Memory B cell (primary cell): ENCODE results near the gene MED7.
A peak's percentile ranks its signal among the peaks of the same experiment; 100 is the strongest.

Experiments used
- ATAC-seq: fragments of 150-1000 bp; cut with Tn5 transposase; 2 replicates; pipeline ENCODE4 v1.10.0; 2021; ENCODE audit warnings: low read depth, mild to moderate bottlenecking, moderate library complexity
- DNase-seq, 2 donors: peaks; one replicate each; pipeline ENCODE4 v3.0.0; 2022; ENCODE audit warnings: low spot score in 2 of 2
- H3K27ac Mint-ChIP-seq: one replicate; pipeline ENCODE4 v1.8.0; 2022; ENCODE audit warnings: mild to moderate bottlenecking, moderate library complexity, mixed read lengths
- H3K27me3 Mint-ChIP-seq: one replicate; pipeline ENCODE4 v1.8.0; 2022; ENCODE audit warnings: mixed read lengths
- H3K36me3 Mint-ChIP-seq: one replicate; pipeline ENCODE4 v1.8.0; 2022; ENCODE audit warnings: mild to moderate bottlenecking, mixed read lengths
- H3K4me1 Mint-ChIP-seq: one replicate; pipeline ENCODE4 v1.8.0; 2022; ENCODE audit warnings: mixed read lengths
- H3K4me3 Mint-ChIP-seq: one replicate; pipeline ENCODE4 v1.8.0; 2022; ENCODE audit warnings: mild to moderate bottlenecking, moderate library complexity, mixed read lengths
- H3K9me3 Mint-ChIP-seq: one replicate; pipeline ENCODE4 v1.8.0; 2022; ENCODE audit warnings: mixed read lengths

MED7 gene

DNA sequence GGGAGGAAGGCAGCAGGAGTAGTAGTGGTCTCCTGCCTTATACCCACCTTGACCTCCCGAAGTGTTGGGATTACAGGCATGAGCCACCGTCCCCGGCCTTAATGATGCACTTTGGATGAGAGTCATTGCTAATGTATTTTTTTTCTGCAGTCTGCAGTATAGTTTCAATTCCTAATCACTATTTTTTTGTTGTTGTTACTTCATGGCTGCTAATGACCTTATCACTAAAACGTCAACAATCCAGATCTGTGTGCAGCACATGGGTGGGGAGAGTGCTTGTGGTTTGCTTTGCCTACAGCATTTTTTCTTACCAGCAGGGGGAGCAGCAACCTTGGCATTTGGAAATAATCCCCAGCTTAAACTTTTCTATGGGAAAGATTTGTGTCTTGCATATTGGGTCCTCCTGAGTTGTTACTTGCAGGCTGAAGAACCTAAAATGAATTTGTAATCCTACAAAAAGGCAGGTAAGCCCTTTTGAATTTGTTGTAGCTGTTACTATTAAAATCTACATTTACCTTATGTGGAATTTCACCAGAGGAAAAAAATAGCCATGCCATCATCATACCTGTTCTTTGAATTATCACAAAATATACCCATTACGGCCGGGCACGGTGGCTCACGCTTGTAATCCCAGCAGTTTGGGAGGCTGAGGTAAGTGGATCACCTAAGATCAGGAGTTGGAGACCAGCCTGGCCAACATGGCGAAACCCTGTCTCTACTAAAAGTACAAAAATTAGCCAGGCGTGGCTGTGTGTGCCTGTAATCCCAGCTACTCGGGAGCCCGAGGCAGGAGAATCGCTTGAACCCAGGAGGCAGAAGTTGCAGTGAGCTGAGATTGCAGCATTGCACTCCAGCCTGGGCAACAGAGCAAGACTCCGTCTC lies 6.3 kb upstream of the MED7 start:
- Mint-ChIP-seq H3K9me3 (no peaks in the 10 kb centered on the region), H3K4me1 (peaks cover 6% of the 10 kb centered on the region), H3K36me3 (no peaks in the 10 kb centered on the region), H3K27ac (no peak overlapping the region), H3K4me3 (no peak overlapping the region), H3K27me3 (no peaks in the 10 kb centered on the region)
- DNase-seq, result peak; percentile 74 to 75
- peak; percentile 88 for ATAC-seq

DNA sequence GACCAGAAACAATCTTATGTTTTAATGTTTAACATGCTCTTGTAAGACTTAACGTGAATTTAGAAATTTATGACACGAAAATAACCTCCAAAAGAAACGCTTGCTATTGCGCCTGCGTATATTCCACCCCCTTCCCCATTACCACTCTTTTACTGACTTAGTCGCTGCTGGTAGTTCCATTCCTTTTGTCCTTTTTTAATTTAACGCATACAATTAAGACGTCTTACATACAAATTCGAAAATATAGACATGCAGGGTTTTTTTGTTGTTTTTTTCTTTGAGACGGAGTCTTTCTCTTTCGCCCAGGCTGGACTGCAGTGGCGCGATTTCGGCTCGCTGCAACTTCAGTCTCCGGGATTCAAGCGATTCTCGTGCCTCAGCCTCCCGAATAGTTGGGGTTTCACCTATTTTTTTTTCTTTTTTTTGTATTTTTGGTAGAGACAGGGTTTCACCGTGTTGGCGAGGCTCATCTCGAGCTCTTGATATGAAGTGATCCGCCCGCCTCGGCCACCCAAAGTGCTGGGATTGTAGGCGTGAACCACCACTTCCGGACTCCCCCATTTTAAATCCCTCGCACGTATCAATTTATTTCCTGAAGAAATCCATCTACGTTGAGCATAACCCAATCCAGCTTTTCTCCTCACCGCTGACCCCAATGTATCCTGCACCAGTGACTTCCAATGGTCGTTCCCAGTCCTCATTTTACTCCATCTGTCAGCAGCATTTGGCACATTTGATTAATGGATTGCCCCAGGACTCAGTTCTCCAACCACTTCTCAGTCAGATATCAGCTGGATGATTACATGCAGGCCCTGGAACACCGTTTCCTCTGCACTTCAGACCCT lies 684 bp upstream of the MED7 start:
- H3K27ac Mint-ChIP-seq, result peak overlapping the region; percentile 95
- peaks cover 14% of the 10 kb centered on the region for H3K36me3 Mint-ChIP-seq
- DNase-seq, result peak in 1 of 2 donors; percentile 35
- no peaks in the 10 kb centered on the region for H3K27me3 Mint-ChIP-seq
- no peaks in the 10 kb centered on the region for H3K9me3 Mint-ChIP-seq
- peak; percentile 48 for ATAC-seq
- H3K4me1 Mint-ChIP-seq, result peaks cover 21% of the 10 kb centered on the region
- peak overlapping the region; percentile 96 for H3K4me3 Mint-ChIP-seq

DNA sequence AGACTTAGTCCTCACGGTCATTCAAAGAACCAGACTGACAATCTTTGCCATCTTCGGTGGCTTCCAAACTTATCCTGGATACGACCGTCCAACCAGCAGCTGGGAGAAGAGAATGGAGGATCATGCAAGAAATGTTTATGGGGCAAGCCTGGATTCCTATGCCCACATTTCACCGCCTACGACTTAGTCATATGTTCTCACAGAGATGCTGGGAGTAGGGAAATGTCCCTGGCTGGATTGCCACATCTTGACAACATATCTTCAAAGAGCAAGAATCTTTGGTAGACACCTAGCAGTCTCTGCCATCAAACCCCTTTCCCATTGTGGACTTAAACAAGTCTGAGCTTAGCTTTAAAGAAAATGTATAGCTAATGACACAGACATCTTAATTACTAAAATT lies 5.0 kb downstream of the MED7 start:
- DNase-seq (no peak), ATAC-seq (no peak)
- peaks cover 15% of the 10 kb centered on the region for H3K36me3 Mint-ChIP-seq
- no peak overlapping the region for H3K27ac Mint-ChIP-seq
- no peaks in the 10 kb centered on the region for H3K27me3 Mint-ChIP-seq
- no peak overlapping the region for H3K4me3 Mint-ChIP-seq
- no peaks in the 10 kb centered on the region for H3K9me3 Mint-ChIP-seq
- H3K4me1 Mint-ChIP-seq, result peaks cover 24% of the 10 kb centered on the region

DNA sequence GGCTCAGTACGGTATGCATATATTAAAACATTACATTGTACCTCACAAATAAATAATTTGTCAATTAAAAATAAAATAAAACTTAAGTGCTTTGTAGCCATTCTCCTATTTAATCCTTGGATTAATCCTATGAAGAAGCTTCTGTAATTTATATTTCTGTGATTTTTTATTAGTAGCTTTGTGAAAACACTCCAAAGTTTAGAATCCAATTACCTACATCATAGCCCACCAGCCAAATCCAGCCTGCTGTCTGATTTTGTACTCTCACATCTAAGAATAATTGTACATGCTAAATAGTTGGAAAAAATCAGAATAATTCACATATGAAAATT lies 10.4 kb downstream of the MED7 start:
- no peaks in the 10 kb centered on the region for H3K9me3 Mint-ChIP-seq
- H3K36me3 Mint-ChIP-seq, result peaks cover 2% of the 10 kb centered on the region
- H3K27me3 Mint-ChIP-seq, result no peaks in the 10 kb centered on the region
- H3K27ac Mint-ChIP-seq, result no peak overlapping the region
- DNase-seq (no peak), ATAC-seq (no peak)
- H3K4me1 Mint-ChIP-seq, result peaks cover 9% of the 10 kb centered on the region
- no peak overlapping the region for H3K4me3 Mint-ChIP-seq

DNA sequence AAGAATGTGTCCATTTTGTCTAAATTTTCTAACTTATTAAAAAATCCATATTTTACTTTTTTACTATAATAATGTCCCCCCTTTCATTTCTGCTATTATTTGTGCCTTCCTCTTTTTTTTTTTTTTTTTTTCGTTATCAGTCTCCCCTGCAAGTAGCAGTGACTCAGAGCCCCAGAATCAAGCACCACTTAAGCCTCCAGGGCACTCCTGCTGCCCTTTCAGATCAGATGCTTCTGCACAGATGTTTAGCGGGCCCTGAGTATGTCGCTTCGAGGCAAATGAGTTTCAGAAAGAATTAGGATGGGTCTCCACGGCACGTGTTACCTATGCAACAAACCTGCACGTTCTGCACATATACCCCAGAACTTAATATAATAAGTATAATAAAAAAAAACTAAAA lies 11.7 kb downstream of the MED7 start:
- Mint-ChIP-seq H3K4me3 (no peak overlapping the region), H3K4me1 (peaks cover 6% of the 10 kb centered on the region), H3K27ac (no peak overlapping the region), H3K27me3 (no peaks in the 10 kb centered on the region), H3K36me3 (peaks cover 2% of the 10 kb centered on the region), H3K9me3 (no peaks in the 10 kb centered on the region)
- no peak for DNase-seq
- peak; percentile 58 for ATAC-seq

DNA sequence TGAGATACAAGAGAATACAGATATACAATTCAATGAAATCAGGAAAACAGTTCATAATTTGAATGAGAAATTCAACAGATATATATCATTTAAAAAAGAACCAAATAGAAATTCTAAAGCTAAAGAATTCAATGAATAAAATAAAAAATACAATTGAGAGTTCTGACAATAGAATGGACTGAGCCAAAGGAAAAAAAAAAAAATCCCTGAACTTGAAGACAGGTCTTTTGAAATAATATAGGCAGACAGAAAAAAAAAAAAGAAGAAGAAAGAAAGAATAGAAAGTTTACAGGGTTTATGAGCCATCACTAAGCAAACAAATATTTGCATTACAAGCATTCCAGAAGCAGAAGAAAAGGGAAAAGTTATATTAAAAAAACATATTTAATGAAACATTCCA lies 21.0 kb downstream of the MED7 start:
- peaks cover 14% of the 10 kb centered on the region for H3K36me3 Mint-ChIP-seq
- DNase-seq, result no peak
- no peaks in the 10 kb centered on the region for H3K27me3 Mint-ChIP-seq
- peaks cover under 1% of the 10 kb centered on the region for H3K4me1 Mint-ChIP-seq
- peaks cover 9% of the 10 kb centered on the region for H3K9me3 Mint-ChIP-seq
- H3K27ac Mint-ChIP-seq, result no peak overlapping the region
- ATAC-seq, result no peak
- no peak overlapping the region for H3K4me3 Mint-ChIP-seq

DNA sequence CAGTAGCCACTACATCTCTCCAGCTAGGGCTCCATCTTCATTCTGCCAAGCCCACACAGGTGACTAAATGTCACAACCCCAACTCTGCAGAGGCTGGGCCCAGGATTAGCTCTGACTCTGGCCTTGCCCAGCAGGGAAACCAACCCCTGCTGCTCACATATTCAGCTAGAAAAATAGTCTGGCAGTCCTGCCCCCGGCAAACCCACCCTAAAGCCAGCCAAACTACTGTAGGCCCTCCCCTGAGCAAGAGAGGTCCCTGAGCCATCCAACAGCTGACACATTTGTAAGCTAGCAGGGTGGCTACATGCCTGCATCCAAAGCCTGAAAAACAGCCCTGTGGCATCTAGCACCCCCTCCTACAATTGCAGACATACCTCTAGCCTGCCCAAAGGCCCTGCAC lies 22.6 kb downstream of the MED7 start:
- H3K9me3 Mint-ChIP-seq, result peaks cover 9% of the 10 kb centered on the region
- H3K27me3 Mint-ChIP-seq, result no peaks in the 10 kb centered on the region
- H3K27ac Mint-ChIP-seq, result no peak overlapping the region
- ATAC-seq (no peak), DNase-seq (no peak)
- peaks cover 3% of the 10 kb centered on the region for H3K4me1 Mint-ChIP-seq
- H3K36me3 Mint-ChIP-seq, result peaks cover 14% of the 10 kb centered on the region
- no peak overlapping the region for H3K4me3 Mint-ChIP-seq

DNA sequence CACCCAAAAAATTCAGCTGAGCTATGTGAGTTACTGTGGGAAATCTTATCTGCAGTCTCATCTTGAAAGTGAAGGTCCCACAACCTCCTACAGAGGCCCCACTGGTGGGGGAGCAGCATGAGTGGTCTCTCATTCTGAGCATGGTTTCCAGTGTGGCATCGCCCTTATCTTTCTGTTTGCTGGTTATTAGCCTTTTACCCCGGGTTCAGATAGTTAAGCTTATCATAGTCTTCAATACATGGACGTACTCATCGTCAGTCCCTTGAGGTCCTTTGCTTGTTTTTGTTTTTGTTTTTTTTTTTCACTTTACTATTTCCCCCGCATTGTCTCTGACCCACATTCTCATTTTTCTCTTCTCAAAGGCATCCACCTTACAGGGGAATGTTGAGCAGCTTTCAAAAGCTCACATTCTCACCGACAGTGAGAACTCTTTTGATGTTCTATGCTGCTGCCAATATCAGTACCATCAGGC lies 26.1 kb downstream of the MED7 start:
- Mint-ChIP-seq H3K27me3 (no peaks in the 10 kb centered on the region), H3K27ac (no peak overlapping the region), H3K9me3 (peaks cover 4% of the 10 kb centered on the region), H3K4me1 (peaks cover 3% of the 10 kb centered on the region), H3K36me3 (peaks cover 4% of the 10 kb centered on the region), H3K4me3 (no peak overlapping the region)
- no peak for ATAC-seq
- DNase-seq, result no peak

DNA sequence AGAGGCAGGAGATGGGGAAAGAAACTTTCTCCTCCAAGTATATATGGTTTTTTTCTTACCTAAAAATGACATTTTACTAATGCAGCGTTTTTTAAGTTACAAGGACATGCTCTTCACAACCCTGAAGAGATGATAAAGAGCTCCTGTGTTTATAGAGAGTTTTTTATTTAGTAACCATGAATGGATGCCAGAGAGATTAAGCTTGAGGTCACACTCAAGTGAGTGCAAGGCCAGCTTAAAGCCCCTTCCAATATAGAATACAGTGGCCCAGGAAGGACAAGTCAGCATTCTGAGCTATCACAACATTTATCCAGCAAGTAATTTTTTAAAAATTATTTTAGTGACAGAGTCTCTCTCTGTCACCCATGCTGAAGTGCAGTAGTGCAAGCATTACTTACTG lies 27.2 kb downstream of the MED7 start:
- Mint-ChIP-seq H3K4me1 (peaks cover 3% of the 10 kb centered on the region), H3K9me3 (no peaks in the 10 kb centered on the region), H3K27me3 (no peaks in the 10 kb centered on the region), H3K4me3 (no peak overlapping the region), H3K27ac (no peak overlapping the region), H3K36me3 (peaks cover 1% of the 10 kb centered on the region)
- ATAC-seq (no peak), DNase-seq (no peak)

DNA sequence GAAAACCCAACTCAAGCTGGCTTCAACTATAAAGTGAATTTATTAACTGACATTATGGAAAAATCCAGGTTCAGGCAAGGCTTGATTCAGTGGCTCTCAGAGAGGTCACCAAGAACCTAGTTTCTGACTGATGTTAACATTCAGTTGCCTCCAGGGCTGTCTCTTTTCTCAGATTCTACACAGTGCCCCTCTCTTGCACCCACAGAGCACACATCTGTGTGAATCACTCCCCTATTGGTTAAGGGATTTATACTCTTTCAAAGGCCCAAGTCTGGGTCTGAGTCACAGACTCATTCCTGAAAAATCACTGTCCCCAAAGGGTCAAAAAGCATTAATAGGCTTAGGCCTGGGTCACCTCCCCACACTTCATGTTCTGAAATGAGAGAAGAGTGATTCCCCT lies 27.7 kb downstream of the MED7 start:
- Mint-ChIP-seq H3K36me3 (peaks cover 1% of the 10 kb centered on the region), H3K9me3 (no peaks in the 10 kb centered on the region), H3K4me3 (no peak overlapping the region), H3K27me3 (no peaks in the 10 kb centered on the region), H3K27ac (no peak overlapping the region), H3K4me1 (peaks cover 3% of the 10 kb centered on the region)
- DNase-seq, result no peak
- no peak for ATAC-seq

DNA sequence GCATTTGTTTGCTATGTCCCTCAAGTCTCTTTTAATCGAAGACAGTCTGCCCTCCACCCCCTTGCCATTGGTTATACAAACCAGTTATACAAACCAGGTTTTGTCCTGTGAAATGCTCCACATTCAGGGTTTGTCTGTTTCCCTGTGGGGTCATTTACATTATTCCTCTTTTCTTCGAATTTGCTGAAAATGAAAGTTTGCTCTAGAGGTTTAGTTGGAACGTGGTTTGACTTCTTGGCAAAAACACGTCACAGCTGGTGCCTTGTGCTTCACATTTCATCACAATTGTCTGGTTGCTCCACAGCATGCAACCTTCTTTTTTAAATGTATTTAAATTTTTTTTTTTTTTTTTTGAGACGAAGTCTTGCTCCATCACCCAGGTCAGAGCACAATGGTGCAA lies 29.7 kb downstream of the MED7 start:
- no peaks in the 10 kb centered on the region for H3K36me3 Mint-ChIP-seq
- no peak for ATAC-seq
- H3K4me3 Mint-ChIP-seq, result no peak overlapping the region
- DNase-seq, result no peak
- no peaks in the 10 kb centered on the region for H3K27me3 Mint-ChIP-seq
- peaks cover 18% of the 10 kb centered on the region for H3K4me1 Mint-ChIP-seq
- H3K9me3 Mint-ChIP-seq, result no peaks in the 10 kb centered on the region
- no peak overlapping the region for H3K27ac Mint-ChIP-seq

DNA sequence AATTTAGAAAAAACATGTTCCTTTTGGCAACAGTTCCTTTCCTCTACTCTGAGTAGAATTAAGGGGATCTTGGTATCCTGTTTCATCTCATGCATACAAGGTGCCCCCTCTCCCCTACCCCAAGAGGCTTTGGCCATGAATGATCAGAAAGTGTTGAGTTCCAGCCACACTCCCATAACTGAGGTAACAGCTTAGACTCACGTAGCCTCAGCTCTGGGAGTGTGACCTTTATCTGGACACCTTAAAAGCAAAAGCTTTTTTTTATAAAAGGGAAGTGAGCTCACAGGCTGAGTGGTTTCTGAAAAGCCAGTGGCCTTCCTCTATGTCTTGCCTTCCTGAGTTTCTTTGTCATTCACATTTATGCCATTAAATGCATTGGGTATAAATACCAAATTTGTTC lies 32.9 kb downstream of the MED7 start:
- Mint-ChIP-seq H3K4me1 (peaks cover 17% of the 10 kb centered on the region), H3K27ac (peak overlapping the region; percentile 89), H3K36me3 (no peaks in the 10 kb centered on the region), H3K27me3 (no peaks in the 10 kb centered on the region), H3K4me3 (peak overlapping the region; percentile 75), H3K9me3 (no peaks in the 10 kb centered on the region)
- DNase-seq (no peak), ATAC-seq (peak; percentile 49)

DNA sequence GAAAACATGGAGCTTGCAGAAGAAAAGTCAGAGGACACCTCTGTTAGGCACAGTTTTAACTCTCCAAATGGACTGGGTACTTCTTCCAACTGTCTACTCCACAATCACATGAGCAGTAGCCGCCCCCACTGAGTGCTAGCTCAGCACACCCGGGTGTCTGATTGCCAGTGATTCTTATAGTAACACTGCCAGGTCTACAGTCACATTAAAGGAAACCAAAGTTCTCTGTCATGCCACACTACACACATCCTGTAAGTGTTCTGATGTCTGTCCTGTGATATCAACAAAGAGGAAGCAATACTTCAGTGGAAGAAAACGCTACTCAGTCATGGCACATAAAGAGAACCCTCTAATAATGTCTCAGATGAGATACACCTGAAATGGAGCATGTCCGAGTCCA lies 33.7 kb downstream of the MED7 start, which contains the start of gene HAVCR2:
TSS of gene HAVCR2 (minus strand) at position 69 of the 400 bp plus-strand sequence. CDS start at position 8, 61 bp downstream.
- H3K4me1 Mint-ChIP-seq, result peaks cover 17% of the 10 kb centered on the region

DNA sequence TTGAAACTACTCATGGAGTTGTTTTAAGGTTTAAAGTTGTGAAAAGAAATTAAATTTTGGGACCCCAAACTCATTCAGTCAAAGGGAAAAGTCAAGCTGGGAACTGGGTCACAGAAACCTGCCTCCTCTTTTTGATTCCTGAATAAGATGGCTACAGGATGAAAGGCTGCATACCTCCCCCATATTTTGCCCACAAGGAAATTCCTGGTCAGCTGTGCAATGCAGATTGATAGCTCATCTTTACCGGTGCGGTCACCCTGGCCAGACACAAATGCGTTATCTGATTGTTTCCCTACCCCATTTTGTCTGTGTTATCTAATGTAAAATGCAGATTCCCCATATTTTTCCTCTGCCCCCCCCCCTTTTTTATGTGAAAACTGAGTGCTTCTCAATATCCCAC lies 35.2 kb downstream of the MED7 start:
- no peaks in the 10 kb centered on the region for H3K27me3 Mint-ChIP-seq
- peaks cover 17% of the 10 kb centered on the region for H3K4me1 Mint-ChIP-seq
- no peaks in the 10 kb centered on the region for H3K9me3 Mint-ChIP-seq
- no peak overlapping the region for H3K4me3 Mint-ChIP-seq
- DNase-seq, result no peak
- H3K27ac Mint-ChIP-seq, result no peak overlapping the region
- no peak for ATAC-seq
- peaks cover 3% of the 10 kb centered on the region for H3K36me3 Mint-ChIP-seq

More for the DNA sequence above, 33.7 kb downstream of the MED7 start, which contains the start of gene HAVCR2:
- peak; percentile 92 for ATAC-seq
- DNase-seq, result peak; percentile 15 to 26
- no peaks in the 10 kb centered on the region for H3K9me3 Mint-ChIP-seq
- peak within 1 kb of the TSS; percentile 89 for H3K27ac Mint-ChIP-seq
- H3K4me3 Mint-ChIP-seq, result peak within 1 kb of the TSS; percentile 75
- no peaks in the 10 kb centered on the region for H3K27me3 Mint-ChIP-seq
- peaks cover 3% of the 10 kb centered on the region for H3K36me3 Mint-ChIP-seq
